Uterus (tissue), 4 donors: ENCODE data around the gene HOXB2. TPM values are rescaled to one million over a fixed set of nuclear protein-coding genes. Genes with fewer than 3 reads are reported as not detected.

Experiments
- DNase-seq, 2 donors: peaks; one replicate each; pipeline ENCODE4 v3.0.0-alpha.2; 2019 to 2020
- H3K27ac ChIP-seq, 2 donors: fragments of 200-600 bp; sonication (generic); 1 replicate in 1 of 2; 2 replicates in 1 of 2; pipeline ENCODE4 v1.5.1; 2016 to 2018
- H3K27me3 ChIP-seq, 2 donors: fragments of 200-600 bp; sonication (generic); one replicate each; pipeline ENCODE4 v1.5.1; 2018 to 2019; ENCODE audit warnings: control low read depth in 1 of 2
- H3K36me3 ChIP-seq, 2 donors: fragments of 200-600 bp; sonication (generic); one replicate each; pipeline ENCODE4 v1.5.1; 2019; ENCODE audit warnings: control low read depth in 1 of 2
- H3K4me1 ChIP-seq, 2 donors: fragments of 200-600 bp; sonication (generic); one replicate each; pipeline ENCODE4 v1.5.1; 2018 to 2019; ENCODE audit warnings: control low read depth in 1 of 2
- H3K4me3 ChIP-seq, 2 donors: fragments of 200-600 bp; sonication (generic); 1 replicate in 1 of 2; 2 replicates in 1 of 2; pipeline ENCODE4 v1.5.1; 2018 to 2019; ENCODE audit warnings: mild to moderate bottlenecking in 1 of 2
- H3K9me3 ChIP-seq, 2 donors: fragments of 200-600 bp; sonication (generic); one replicate each; pipeline ENCODE4 v1.5.1; 2019; ENCODE audit warnings: control low read depth in 1 of 2
- POLR2A ChIP-seq, 2 donors: fragments of 450-650 bp; IDR thresholded peaks; one replicate each; pipeline ENCODE4 v1.6.1; 2016; ENCODE audit warnings: antibody characterized with exemption in 2 of 2, mild to moderate bottlenecking in 1 of 2, moderate library complexity in 1 of 2
- intact Hi-C: fragments of 100-400 bp; cut with DNase I; formaldehyde crosslinking; loops from one replicate; pipeline ENCODE4 v1.15.1; 2023; ENCODE audit warnings: low total_unique reads
- total RNA-seq, 4 donors: library from RNA; depleted of rRNA in 3 of 4; stranded (reverse); fragments of >200 nt in 3 of 4; gene quantifications; one replicate each; pipeline versions ENCODE4 v1.1.0 to v1.2.4, GENCODE V29; 2014 to 2023
- TF ChIP-seq, protein P1 (sequence below), 4 experiments: fragments of 200-600 bp in 2 of 4; fragments of 450-650 bp in 2 of 4; sonication (generic) in 2 of 4; IDR thresholded peaks; one replicate each; pipeline ENCODE4 v1.5.1; 2016 to 2019; ENCODE audit warnings: antibody characterized with exemption in 4 of 4, mild to moderate bottlenecking in 2 of 4, moderate library complexity in 1 of 4
- donor health status: DM: yes; HTN: yes; CAD: no.

HOXB2 gene
- total RNA-seq, 4 donors from 2014 or later: 4.6 to 24.4 (median 17.4) TPM

DNA sequence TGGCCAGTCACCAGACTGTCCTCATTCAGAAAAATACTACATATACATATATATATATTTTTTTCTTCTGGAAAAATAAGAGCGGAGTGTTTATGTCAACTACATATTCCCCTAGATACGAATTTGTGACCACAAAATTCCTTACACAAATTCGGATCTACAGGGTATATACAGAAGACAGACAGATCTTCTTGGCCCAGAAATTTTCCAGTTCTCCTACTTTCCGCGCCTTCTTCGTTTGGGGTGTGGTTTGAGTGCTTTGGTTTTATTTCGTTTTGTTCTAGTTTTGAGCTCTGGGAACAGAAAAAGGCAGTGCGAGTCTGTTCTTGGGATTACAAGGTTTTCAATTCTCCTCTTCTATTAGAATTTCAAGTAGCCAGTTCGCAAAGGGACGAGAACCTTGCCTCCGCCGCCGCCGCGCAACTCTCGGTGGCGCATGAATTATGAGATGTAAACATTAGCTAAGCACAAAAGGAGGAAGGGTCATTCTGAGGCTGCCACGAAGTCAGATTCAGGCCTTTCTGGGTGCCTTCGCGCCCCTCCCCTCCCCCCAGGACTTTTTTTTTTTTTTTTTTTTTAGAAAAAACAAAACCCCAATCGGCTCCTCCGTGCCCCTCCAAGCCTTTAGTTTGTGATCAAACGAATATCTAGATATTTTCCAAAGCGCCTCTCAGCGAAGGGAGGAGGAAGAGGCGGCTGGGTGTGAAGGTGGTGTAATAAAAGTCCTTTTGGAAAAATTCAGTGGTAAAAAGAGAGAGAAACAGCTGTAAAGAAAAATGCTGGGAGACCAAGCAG is 35.0 kb upstream of the HOXB2 start:
- Histone ChIP-seq H3K36me3 (no peaks in the 10 kb centered on the region), H3K9me3 (no peaks in the 10 kb centered on the region), H3K27ac (peak overlapping the region; percentile 73 to 87), H3K4me1 (peaks cover 0 to 7% of the 10 kb centered on the region in 2 donors), H3K27me3 (peaks cover 0 to 57% of the 10 kb centered on the region in 2 donors), H3K4me3 (no peak overlapping the region)
- DNase-seq: no peak
- TF ChIP-seq, protein P1, sequence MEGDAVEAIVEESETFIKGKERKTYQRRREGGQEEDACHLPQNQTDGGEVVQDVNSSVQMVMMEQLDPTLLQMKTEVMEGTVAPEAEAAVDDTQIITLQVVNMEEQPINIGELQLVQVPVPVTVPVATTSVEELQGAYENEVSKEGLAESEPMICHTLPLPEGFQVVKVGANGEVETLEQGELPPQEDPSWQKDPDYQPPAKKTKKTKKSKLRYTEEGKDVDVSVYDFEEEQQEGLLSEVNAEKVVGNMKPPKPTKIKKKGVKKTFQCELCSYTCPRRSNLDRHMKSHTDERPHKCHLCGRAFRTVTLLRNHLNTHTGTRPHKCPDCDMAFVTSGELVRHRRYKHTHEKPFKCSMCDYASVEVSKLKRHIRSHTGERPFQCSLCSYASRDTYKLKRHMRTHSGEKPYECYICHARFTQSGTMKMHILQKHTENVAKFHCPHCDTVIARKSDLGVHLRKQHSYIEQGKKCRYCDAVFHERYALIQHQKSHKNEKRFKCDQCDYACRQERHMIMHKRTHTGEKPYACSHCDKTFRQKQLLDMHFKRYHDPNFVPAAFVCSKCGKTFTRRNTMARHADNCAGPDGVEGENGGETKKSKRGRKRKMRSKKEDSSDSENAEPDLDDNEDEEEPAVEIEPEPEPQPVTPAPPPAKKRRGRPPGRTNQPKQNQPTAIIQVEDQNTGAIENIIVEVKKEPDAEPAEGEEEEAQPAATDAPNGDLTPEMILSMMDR (IDR thresholded peaks at IDR 0.05): no peak
- TF ChIP-seq POLR2A (IDR thresholded peaks at IDR 0.05): no peak
- intact Hi-C loops: no loop called here

DNA sequence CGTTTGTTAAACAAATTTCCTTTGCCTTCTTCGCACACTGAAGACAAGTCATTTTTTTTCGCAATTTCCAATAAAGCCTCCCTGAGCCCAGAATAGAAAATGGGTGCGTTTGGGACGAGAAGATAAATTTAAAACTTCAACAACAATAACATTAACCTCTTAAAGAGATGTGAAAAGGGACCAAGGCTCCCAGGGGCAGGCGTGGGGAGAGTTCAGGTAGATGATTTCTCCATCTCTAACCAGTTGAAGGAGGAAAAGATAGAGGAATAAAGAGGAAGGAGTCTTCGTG is 34.5 kb upstream of the HOXB2 start:
- H3K9me3 ChIP-seq: no peaks in the 10 kb centered on the region
- H3K36me3 ChIP-seq: no peaks in the 10 kb centered on the region
- H3K4me1 ChIP-seq: peaks cover 0 to 4% of the 10 kb centered on the region in 2 donors
- peaks cover 0 to 55% of the 10 kb centered on the region in 2 donors for H3K27me3 ChIP-seq
- H3K27ac ChIP-seq: peak overlapping the region in 1 of 2 donors; percentile 87
- H3K4me3 ChIP-seq: no peak overlapping the region
- no peak for DNase-seq
- intact Hi-C loops: no loop called here
- TF ChIP-seq, protein P1 (IDR thresholded peaks at IDR 0.05): no peak
- TF ChIP-seq POLR2A (IDR thresholded peaks at IDR 0.05): no peak

DNA sequence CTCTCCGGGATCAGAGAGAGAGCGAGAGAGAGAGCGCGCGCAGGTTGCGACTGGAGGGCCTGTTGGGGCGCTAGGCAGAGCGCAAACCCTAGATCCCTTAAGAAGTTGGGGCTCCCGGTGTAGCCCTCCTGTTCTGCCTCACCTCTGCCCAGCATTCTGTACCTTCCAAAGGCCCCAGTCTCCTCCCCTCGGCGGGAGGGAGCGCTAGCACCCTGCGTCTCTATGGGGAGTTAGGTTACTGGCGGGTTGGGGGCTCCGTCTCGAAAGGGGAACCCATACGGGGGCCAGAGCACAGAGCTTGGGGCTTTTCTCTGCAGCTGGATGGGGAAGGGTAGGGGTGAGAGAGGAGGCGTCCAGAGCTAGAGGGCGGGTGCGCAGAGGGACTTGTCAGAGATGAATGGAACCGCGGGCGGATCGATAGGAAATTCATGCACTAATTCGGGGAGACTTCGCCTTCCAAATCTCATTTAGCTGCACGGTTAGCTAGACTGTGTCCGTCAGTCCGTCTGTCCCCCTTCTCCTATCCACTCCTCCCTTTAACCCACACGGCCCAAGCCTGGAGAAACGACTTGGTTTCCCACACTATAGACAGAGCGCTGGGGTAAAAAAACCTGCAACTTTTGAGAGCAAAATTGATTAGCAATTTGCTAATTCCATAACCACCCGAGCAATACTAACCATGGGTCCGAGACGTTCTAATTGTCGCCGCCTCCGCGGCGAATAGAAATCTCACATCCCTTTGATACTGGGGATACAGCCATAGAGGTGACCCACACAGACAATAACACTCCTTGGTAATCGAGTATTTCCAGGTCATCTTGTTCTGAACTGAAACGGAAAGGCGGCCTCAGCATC is 33.9 kb upstream of the HOXB2 start:
- intact Hi-C loops: no loop called here
- Histone ChIP-seq H3K4me3 (peak overlapping the region; percentile 29 to 39), H3K27ac (peak overlapping the region; percentile 68 to 87), H3K4me1 (peaks cover 0 to 4% of the 10 kb centered on the region in 2 donors), H3K27me3 (peaks cover 0 to 49% of the 10 kb centered on the region in 2 donors), H3K9me3 (no peaks in the 10 kb centered on the region), H3K36me3 (no peaks in the 10 kb centered on the region)
- TF ChIP-seq, protein P1 (IDR thresholded peaks at IDR 0.05): no peak
- no peak for DNase-seq

DNA sequence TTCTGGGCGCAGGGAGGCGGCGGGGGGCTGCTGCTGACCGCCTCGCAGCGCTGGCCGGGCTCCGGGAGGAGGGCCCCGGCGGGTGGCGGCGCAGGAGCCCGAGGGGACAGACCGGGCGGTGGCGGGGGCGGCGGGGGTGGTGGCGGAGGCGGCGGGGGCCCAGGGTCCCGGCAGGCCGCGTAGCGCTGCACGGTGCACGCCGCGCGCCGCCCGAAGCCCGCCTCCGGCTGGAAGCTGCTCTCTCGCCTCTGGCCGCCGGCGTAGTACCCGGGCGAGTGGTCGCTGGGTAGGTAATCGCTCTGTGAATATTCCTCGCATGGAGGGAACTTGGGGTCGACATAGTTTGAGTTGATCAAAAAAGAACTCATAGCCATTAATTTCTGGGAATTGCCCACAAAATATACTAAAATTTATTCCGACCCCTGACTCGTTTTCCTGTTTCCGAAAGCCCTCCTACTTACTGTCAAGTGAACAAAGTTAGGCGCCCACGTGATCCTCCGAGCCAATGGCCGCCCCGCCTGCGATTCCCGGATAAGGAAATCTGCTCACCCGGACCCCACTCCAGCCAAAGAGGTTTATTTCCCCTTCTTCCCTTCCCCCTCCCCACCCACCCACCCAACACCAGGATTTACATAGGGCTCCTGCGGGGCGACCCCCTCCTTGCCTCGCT is 33.2 kb upstream of the HOXB2 start, which contains the start of gene HOXB4:
Gene HOXB4 (minus strand): TSS at position 405 of the 670 bp plus-strand sequence. CDS start 31 bp downstream, at position 374.
- intact Hi-C loops: no loop called here
- peaks cover 0 to 42% of the 10 kb centered on the region in 2 donors for H3K27me3 ChIP-seq
- H3K36me3 ChIP-seq: no peaks in the 10 kb centered on the region
- TF ChIP-seq POLR2A (IDR thresholded peaks at IDR 0.05): no peak
- TF ChIP-seq, protein P1 (IDR thresholded peaks at IDR 0.05): no peak
- DNase-seq: peak; percentile 67 to 68
- H3K4me3 ChIP-seq: peak within 1 kb of the TSS; percentile 29 to 39
- H3K4me1 ChIP-seq: peaks cover 0 to 4% of the 10 kb centered on the region in 2 donors
- H3K27ac ChIP-seq: peak within 1 kb of the TSS; percentile 68 to 87
- H3K9me3 ChIP-seq: no peaks in the 10 kb centered on the region
